Central memory CD4-positive, alpha-beta T cell (primary cell): ENCODE data around the gene CLEC4F.
A peak's percentile ranks its signal among the peaks of the same experiment; 100 is the strongest.

Experiments
- DNase-seq: peaks from one replicate; pipeline ENCODE4 v3.0.0; 2022
- total RNA-seq, 3 experiments: gene quantifications; one replicate each; lab custom pipeline; 2026; lab: John Stamatoyannopoulos, UW

Gene CLEC4F
- total RNA-seq = 0 reads per million in 3 experiments

GRCh38 chr2:70820499-70820898, at the start of gene CLEC4F:
CLEC4F (minus strand) TSS chr2:70820599; CDS start chr2:70820523, 76 bp downstream.
- DNase-seq = no peak

- DNase-seq = no peak
Observed at GRCh38 chr2:70868970-70869369, 48.6 kb upstream of the CLEC4F start.

- peak; percentile 42 for DNase-seq
Observed at GRCh38 chr2:70861777-70862625, 41.6 kb upstream of the CLEC4F start.

- DNase-seq = no peak
Observed at GRCh38 chr2:70855667-70856066, 35.3 kb upstream of the CLEC4F start.

GRCh38 chr2:70854411-70854810, 34.0 kb upstream of the CLEC4F start:
- DNase-seq = no peak

GRCh38 chr2:70852824-70853223, 32.4 kb upstream of the CLEC4F start:
- no peak for DNase-seq

- DNase-seq = no peak
Observed at GRCh38 chr2:70851704-70852103, 31.3 kb upstream of the CLEC4F start.

- no peak for DNase-seq
Observed at GRCh38 chr2:70850925-70851324, 30.5 kb upstream of the CLEC4F start.

GRCh38 chr2:70842401-70842800, 22.0 kb upstream of the CLEC4F start:
- no peak for DNase-seq

- no peak for DNase-seq
Observed at GRCh38 chr2:70837980-70838925, 17.9 kb upstream of the CLEC4F start.

GRCh38 chr2:70835643-70836042, 15.2 kb upstream of the CLEC4F start, which contains the start of gene CD207:
CD207 (minus strand) TSS chr2:70835816; CDS start chr2:70835776, 40 bp downstream.
- DNase-seq = no peak

- no peak for DNase-seq
Observed at GRCh38 chr2:70834881-70835280, 14.5 kb upstream of the CLEC4F start.

GRCh38 chr2:70834106-70834505, 13.7 kb upstream of the CLEC4F start:
- no peak for DNase-seq

GRCh38 chr2:70833246-70833645, 12.8 kb upstream of the CLEC4F start:
- no peak for DNase-seq

- DNase-seq = no peak
Observed at GRCh38 chr2:70832386-70832785, 12.0 kb upstream of the CLEC4F start.

GRCh38 chr2:70831861-70832260, 11.5 kb upstream of the CLEC4F start:
- no peak for DNase-seq

- no peak for DNase-seq
Observed at GRCh38 chr2:70830366-70830765, 10.0 kb upstream of the CLEC4F start.

GRCh38 chr2:70829916-70830315, 9.5 kb upstream of the CLEC4F start:
- DNase-seq = no peak

GRCh38 chr2:70828914-70829824, 8.8 kb upstream of the CLEC4F start:
- no peak for DNase-seq

- DNase-seq = no peak
Observed at GRCh38 chr2:70828115-70828514, 7.7 kb upstream of the CLEC4F start.

GRCh38 chr2:70827388-70827787, 7.0 kb upstream of the CLEC4F start:
- no peak for DNase-seq

GRCh38 chr2:70826696-70827350, 6.4 kb upstream of the CLEC4F start:
- DNase-seq = no peak
